ENCODE data around the gene IWS1.
A peak's percentile ranks its signal among the peaks of the same experiment; 100 is the strongest.
"Not testable (repeated sequence)": the region's sequence is repeated elsewhere in the genome, so short reads cannot be mapped to it uniquely, and the experiment has no call there.

Gene IWS1

DNA sequence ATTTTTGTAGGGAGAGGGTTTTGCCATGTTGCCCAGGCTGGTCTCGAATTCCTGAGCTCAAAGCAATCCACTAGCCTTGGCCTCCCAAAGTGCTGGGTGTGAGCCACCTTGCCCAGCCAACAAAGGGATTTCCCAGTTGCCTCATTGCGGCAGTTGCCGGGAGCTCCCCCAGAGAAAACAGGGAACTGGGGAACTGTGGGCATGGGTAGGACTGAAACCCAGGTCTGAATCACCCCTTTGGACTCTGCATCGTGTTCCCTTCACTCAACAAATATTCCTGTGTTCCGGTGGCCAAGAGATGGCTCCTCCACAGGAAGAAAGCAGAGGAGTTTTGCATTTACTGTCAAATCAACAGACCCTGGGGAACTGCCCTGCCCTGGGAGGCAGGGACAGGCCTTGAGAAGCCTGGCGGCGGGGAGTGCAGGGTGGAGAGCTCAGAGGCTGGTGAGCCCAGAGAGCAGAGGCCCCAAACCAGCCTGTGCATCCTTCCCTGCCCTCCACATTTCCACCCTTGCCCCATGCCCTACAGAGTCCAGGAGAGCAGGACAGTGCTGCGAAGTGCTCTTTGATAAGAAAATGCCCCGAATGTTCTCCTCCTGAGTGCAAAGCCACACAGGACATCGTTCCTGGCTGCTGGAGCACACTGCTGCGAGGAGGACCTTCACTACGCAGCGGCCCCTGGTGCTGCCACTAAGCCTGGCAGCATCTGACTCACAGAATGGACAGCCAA, 34.1 kb upstream of the IWS1 start:
- DNase-seq, result peak; percentile 44

DNA sequence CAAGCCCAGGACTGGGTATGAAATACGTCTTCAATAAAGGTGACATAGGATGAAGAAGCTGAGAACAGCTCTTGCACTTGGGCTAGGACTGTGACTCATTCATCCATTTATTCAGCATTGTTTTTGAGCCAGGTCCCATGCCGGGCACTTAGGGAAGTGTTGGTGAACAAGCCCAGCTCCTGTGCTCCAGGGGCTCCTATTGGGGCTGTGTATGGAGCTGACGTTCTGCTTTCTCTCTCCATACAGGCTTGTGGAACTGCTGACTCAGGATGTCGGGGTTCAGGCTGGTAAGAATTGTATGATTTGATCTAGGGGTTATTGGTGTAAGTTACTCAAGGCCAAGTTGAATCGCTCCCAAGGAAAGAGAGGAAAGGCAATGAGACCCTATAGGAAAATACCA, 33.2 kb upstream of the IWS1 start:
- no peak for DNase-seq

DNA sequence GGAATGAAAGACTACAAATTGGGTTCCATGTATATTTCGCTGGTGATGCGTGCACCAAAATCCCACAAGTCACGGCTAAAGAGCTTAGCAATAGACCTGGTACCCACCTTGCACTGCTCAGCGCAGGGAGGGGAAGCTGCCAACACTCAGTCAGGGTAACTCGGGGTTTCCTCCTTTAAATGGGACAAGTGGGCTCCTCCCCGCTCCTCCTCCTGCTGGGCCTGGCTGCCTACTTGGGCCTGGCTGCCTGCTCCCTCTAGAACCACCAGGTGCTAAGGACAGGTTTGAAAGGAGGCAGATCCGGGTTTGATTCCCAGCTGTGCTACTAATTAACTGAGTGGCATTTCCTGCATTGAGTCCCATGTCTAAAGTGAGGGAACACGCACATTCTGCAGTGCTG, 32.6 kb upstream of the IWS1 start:
- DNase-seq, result peak; percentile 41

DNA sequence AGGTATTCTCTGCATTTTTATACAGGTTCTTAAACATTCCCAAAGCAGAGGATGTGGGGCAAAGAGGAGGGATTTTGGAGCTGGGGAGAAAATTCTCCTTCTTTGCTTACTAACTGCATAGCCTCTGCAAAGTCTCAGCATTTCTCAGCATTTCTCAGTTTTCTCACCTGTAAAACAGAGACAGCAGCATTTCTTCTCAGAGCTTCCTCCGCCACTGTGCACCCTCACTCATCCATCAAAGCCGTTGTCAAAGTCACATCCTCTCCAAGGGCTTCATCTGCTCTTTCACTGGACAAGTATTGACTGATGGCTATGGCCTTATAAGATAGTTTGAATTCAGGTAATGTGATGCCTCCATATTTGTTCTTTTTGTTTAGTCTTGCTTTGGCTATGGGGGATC, 26.6 kb upstream of the IWS1 start:
- no peak for DNase-seq

DNA sequence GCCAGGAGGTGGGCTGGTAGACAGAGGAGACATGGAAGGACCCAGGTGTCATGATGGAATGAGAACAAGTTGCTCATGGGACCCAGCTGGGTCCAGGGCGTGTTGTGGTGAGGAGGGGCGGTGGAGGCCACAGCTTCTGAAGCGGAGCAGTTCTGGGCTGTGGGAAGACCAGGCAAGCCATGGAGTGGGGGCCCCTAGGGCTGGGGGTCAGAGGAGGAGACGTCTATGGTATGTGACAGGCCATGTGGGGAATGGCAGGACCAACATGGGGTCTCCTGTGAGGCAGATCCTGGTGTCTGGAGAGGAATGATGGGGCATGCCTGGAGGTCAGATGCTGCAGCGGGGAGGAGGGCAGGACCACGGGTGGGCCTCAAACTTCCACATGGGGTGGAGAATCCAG, 26.0 kb upstream of the IWS1 start:
- peak; percentile 43 for DNase-seq

DNA sequence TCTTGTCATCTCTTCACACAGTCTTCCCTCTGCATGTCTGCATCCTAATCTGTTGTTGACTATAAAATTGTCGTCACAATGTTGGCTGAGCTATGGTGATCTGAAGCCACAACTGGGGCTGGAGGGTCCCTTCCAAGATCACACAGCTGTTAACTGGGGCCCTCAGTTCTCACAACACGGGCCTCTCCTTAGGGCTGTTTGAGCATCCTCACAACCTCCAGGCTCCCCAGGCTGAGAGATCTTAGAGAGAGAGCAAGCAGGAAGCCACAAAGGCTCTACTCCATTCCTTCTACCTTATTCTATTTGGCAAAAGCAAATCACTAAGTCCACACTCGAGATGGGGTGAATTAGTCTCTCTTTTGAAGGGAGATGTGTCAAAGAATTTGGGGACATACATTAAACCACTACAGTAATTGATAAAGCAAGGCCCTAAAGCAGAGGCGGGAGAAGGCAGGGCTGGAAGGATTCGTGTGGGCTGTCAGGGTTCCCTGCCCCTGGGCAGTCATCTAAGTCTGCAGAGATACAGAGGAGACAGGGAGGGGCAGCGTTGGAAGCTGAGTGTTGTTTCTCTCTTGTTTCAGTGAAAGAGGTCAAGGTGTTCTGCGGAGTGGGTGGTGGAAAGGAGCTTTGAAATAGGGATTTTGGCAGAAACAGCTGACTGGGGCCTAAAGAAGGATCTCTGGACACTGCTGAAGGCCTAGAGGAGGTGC, 25.1 kb upstream of the IWS1 start:
- peak; percentile 17 for DNase-seq

DNA sequence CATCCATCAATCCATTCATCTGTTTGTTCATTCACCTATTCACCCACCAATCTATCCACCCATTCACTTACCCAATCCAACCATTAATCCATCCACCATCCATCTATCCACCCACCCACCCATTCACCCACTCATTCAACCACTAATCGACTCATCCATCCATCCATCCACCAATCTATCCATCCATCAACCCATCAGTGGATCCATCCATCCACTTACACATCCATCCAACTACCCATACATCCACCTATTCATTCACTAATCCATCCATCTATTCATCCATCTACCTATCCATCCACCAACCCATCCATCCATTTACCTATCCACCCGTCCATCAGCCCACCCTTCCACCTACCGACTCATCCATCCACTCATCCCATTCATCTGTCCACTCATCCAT, 20.5 kb upstream of the IWS1 start:
- DNase-seq, result no peak

DNA sequence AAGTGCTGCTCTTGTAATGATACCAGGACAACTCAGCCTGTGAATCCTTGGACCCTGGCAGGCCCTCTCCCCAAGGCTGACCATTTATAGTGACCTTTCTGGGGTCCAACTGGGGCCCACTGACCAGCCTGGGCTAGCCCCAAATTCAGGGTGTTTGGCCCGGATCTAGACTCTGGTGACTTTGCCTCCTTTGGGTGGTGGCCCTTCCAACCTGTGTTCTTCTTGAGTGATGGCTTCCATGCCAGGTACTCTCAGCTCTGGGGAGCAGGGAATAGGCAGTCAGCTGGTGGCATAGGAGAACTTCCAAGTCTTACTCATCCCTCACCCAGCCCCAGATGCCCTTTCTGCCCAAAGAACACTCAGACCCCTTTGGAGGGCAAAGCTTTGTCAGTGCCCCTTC, 19.5 kb upstream of the IWS1 start:
- DNase-seq, result no peak

DNA sequence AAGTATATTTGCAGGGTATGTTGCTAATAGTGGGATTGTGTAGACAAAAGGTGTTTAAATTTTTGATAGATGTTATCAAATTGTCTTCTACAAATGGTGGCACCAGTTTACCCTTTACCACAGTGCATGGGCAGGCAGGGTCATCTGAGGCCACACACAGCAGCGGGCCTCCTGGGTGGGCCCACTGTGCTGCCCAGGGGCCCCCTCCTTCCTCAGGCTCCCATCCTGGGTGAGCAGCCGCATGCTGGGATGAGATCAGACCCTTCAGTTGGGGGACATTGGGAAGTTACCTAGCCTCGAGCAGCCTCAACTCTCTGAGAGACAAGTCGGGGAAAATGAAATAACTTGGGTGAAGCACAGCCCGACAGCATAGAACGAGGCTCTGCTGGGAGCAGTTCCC, 18.9 kb upstream of the IWS1 start:
- DNase-seq, result no peak

DNA sequence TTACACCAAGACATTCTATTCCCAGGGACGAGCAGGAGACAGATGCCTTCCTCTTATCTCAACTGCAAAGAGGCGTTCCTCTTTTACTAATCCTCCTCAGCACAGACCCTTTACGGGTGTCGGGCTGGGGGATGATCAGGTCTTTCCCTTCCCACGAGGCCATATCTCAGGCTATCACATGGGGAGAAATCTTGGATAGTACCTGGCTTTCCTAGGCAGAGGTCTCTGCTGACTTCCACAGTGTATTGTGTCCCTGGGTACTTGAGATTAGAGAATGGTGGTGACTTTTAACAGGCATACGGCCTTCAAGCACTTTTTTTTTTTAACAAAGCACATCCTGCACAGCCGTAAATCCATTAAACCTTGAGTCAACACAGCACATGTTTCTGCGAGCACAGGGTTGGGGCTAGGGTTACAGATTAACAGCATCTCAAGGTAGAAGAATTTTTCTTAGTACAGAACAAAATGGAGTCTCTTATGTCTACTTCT, 16.8 kb upstream of the IWS1 start:
- not testable (repeated sequence) for DNase-seq

DNA sequence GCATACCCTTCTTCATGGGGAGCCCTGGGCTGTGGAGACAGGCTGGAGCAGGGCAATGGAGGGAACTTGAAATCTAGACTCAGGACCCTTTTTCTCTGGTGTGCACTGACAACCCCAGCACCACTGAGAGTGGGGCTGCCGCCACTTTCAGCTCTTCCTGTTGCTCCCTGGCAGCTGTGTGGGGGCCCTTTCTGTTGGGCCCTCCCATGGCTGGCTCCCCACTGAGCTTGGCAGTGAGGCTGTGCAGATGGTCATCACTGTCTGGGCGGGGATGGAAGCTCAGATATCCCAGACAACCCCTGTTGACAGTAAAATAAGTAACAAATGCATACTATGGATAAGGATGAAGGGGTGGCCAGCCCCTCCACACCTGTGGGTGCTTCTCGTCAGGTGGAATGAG, 15.9 kb upstream of the IWS1 start:
- no peak for DNase-seq

DNA sequence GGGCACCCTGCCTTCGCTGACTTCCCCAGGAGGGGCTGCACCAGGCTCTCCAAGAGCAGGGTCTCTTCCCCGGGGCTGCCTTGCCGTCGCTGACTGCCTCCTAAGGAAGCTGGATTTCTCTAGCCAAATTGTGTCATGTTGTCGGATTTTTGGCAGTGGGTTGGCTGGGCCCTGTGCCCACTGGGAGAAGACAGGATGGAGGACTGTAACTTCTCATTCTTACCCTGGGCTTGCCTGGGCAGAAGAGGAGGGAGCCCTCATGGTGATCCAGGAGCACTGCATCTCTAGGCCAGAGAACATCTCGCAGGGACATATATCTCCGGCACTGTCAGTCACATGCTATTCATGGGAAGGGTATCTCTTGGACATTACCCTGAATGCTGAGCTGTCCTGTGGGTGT, 15.5 kb upstream of the IWS1 start:
- DNase-seq, result no peak

DNA sequence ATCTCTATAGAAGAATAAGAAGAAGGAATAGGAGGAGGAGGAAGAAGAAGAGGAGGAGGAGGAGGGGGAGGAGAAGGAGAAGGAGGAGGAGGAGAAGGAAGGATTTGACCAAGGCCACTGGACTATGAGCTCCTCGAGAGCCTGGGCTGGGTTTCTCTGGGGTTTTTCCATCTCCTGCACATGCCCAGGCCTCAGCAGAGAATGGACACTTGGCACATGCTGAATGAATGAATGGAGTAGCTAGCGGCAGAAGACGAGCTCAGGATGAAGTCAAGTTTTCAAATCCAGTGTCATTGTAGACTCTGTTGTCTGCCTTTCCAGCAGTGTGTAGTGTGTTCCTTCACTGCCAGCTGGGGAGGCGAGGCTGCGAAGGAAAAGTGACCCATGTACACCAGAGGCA, 11.4 kb upstream of the IWS1 start:
- no peak for DNase-seq

DNA sequence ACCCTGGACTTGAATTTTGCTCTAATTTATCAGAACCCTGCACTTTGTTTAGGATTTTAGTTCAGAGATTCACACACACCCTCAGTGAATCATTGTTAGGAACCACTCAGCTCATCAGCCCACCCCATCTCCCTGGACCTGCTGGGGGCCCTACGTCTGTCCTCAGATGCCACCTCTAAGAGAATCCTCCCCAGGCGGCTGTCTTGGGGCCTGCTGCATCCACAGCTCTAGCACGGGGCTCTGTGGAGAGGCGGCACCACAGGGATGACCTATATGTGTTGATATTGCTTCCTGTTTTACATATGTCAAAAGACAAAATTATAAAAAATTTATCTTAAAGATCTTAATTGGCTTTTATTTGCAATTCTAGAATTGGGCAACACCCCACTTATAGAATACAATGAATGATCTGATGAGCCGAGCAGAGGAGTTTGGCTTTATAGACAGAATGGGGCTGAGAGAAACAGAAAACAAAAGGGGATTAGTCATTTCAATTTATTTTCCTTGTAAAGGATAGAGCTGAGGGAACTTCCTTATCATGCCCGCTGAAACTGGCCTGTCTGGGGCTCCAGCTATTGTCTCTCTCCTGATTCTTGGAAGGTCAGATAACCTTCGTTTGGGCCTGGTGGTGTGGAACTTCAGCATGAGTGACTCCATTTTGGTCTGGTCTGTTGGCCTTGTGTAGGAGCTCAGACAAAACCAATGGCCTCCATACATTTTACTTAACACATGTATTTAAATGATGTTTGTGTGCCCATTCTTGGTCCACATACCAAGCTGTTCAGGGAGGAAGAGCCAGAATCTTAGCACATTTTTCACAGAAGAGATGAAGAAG, 10.6 kb upstream of the IWS1 start:
- DNase-seq, result no peak

DNA sequence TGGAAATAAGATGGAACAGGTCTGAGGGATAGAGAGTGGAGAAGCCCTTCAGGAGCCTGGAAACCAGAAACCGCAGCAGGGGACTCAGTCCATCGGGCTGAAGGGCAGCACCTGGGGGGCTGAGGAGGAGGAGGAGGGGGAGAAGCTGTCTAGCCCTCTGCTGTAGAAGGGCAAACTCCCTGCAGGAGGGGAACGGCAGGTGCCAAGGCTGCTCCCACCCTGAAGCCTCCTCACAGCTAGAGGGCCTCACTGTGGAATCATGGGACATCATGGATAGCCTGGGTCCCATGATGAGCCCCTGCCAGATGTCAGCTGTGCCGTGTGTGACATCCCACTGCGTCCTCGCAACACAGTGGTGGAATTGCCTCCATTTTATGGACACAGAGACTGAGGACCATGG, 9.6 kb upstream of the IWS1 start:
- no peak for DNase-seq

DNA sequence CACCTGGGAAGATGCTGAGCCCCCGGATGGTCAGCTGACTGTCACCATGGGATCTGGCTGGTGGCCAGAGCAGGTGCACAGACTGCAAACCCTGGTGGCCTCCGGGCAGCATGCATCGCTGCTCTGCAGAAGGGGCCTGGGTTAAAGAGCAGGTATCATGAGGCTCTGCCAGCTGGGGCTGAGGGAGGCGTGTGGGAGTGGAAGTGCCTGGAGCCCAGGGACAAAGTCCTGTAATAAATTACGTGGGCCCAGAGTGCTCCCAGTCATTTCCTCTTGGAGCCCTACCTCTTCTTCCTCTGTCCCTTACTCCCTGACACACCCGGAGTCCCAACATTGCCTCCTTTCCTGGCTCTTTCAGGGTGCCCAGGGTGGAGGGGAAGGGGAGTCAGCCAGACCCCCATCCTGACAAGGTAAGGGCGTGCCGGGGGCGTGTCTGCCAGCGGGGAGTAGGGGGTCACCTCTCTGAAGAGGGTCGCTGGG, 9.2 kb upstream of the IWS1 start, which contains the start of gene MYO7B:
Gene MYO7B (plus strand): TSS at position 262 of the 480 bp plus-strand sequence. CDS start 24,040 bp downstream, outside the sequence.
- DNase-seq, result no peak

DNA sequence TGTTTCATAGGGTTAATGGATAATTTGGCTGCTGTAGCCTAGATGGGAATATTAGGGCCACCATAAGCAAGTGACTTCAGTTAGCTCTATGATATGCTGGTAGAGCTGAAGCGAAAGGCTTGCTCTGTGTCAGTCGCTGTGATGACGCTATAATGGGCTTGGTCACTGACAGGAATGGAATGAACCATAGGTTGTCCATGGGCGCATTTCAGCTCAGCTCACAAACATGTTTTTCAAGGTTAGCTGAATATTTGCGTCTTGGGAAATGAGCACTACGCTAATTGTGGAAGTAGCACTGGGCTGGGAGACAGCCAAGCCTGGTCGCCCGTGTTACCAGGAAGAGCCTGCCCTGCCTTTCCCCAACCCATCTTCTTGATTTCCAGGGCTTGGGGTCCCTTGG, 6.0 kb upstream of the IWS1 start:
- no peak for DNase-seq

DNA sequence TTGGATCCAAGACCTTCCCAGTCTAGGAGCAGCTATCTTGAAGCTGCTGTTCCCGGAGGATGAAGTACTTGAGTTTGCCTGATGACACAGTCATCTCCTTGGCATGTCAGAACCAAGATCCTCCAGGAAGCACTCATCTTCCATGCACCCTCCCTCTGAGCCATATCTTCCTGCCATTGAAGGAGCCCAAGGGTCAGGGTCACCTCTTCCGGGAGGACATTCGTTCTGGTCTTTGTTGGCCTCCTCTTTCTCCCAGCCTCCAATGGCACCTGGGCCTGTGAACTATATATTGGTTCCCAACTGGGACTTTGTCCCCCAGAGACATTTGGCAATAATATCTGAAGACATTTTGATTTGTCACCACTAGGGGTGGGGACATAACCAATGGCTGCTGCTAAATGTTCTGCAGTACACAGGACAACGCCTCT, 4.9 kb upstream of the IWS1 start:
- no peak for DNase-seq

DNA sequence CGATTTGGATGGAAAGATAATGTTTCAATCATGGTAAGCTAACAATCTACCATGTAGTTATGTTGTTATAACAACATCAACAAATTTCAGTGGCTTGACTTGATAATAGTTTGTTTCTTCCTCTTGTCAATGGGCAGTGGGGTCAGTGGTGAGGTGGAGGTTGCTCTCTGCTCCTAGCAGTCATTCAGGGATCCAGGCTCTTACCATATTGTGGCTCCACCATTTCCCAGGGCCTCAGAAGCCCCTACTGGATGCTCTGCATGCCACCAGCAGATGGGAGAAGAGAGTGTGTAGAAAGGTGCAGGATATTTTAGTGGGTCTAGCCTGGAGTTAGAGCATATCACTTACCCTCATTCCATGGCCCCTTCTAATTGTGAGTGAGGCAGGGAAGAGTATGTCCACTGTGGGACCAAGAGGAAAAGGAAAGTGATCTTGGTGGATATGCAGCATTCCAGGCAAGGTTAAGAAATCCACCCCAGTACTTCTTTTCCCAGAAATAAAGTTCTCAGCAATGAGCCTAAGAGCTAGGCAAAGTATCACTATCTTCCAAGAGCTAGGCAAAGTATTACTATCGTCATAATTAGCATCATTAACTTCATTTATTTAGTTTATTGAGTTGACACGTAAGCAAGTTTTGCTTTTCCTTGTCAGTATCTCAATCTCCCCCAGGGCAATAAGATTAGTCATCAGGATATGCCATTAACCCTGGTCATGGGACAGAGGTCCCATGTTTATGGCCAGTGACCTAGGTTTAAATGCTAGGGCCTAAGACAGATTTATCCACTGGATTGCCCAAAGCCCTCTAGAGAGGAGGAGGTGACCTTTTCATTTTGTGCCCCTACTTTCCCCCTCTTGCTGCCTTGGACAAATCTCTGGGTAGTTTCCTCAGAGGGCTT, 4.2 kb upstream of the IWS1 start:
- no peak for DNase-seq

DNA sequence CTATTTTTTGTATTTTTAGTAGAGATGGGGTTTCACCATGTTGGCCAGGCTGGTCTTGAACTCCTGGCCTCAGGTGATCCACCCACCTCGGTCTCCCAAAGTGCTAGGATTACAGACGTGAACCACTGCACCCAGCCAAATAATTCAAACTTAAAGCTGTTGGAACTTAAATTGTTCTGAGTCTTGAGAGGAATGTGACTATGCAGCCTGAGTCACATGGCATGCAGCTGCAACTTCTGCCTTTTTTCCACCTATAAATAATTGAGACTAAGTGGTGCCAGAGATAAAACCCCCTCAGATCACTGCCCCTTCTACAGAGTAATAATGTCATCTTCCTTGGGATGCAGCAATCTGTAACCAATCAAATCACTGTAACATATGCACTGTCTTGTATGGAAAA, 3.1 kb upstream of the IWS1 start:
- DNase-seq, result not testable (repeated sequence)

DNA sequence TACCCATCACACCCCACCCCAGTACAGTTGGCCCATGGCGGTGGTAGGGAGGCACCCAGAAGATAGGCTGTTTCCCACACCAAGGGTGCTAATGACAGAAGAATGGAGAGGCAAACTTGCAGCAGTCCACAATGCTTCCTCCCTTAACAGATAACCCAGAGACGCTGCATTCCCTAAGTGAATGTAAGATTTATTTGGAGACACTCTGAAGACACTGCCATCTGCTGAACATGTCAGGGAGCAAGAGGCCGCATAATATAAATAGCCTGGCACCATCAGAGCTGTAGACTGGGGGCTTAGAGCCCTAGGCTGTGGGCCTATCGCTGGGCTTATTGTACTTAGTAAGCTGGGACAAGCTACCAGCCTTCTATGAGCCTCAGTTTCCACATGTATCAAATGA, 2.2 kb upstream of the IWS1 start:
- no peak for DNase-seq
